ENCODE measurements around the gene SKAP1. TPM values are rescaled to one million over a fixed set of nuclear protein-coding genes. Genes with fewer than 3 reads are reported as not detected.

Gene SKAP1
- total RNA-seq, 3 donors from 2014 or later: 2.2 to 3.2 (median 2.4) TPM

- no peak for ATAC-seq
- no peak for DNase-seq
- intact Hi-C loops (cut with DNase I, micrococcal nuclease): no loop called here
- H3K9me3 ChIP-seq: no peaks in the 10 kb centered on the region
- TF ChIP-seq CTCF (IDR thresholded peaks at IDR 0.05): no peak
- H3K4me3 ChIP-seq: no peak overlapping the region
- H3K36me3 ChIP-seq (ENCODE audit: low read depth): no peaks in the 10 kb centered on the region
- peaks cover 25% of the 10 kb centered on the region for H3K4me1 ChIP-seq (ENCODE audit: low read depth)
These were observed 266.2 kb downstream of the SKAP1 start for GRCh38 chr17:48163809-48164208.

GRCh38 chr17:48162946-48163506, 267.0 kb downstream of the SKAP1 start:
- no peak overlapping the region for H3K4me3 ChIP-seq
- ATAC-seq: peak; percentile 76
- peak in 1 of 3 donors; percentile 37 for DNase-seq

GRCh38 chr17:48162306-48162934, 267.6 kb downstream of the SKAP1 start:
- no peak for ATAC-seq
- Histone ChIP-seq H3K9me3 (no peaks in the 10 kb centered on the region), H3K4me1 (ENCODE audit: low read depth) (peaks cover 25% of the 10 kb centered on the region), H3K4me3 (no peak overlapping the region), H3K36me3 (ENCODE audit: low read depth) (no peaks in the 10 kb centered on the region)
- DNase-seq: no peak
- TF ChIP-seq CTCF (IDR thresholded peaks at IDR 0.05): no peak
- intact Hi-C loops (cut with DNase I, micrococcal nuclease): no loop called here

More at GRCh38 chr17:48162946-48163506, 267.0 kb downstream of the SKAP1 start:
- Histone ChIP-seq H3K4me1 (ENCODE audit: low read depth) (peaks cover 25% of the 10 kb centered on the region), H3K9me3 (no peaks in the 10 kb centered on the region), H3K36me3 (ENCODE audit: low read depth) (no peaks in the 10 kb centered on the region)
- intact Hi-C loops (cut with DNase I, micrococcal nuclease): no loop called here
- no peak for TF ChIP-seq CTCF (IDR thresholded peaks at IDR 0.05)

- DNase-seq (no peak), ATAC-seq (no peak)
- H3K9me3 ChIP-seq: no peaks in the 10 kb centered on the region
- no peaks in the 10 kb centered on the region for H3K36me3 ChIP-seq (ENCODE audit: low read depth)
- no peak for TF ChIP-seq CTCF (IDR thresholded peaks at IDR 0.05)
- intact Hi-C loops (cut with DNase I, micrococcal nuclease): no loop called here
- no peak overlapping the region for H3K4me3 ChIP-seq
- peaks cover 25% of the 10 kb centered on the region for H3K4me1 ChIP-seq (ENCODE audit: low read depth)
These were observed 268.7 kb downstream of the SKAP1 start for GRCh38 chr17:48161127-48161905.

- Histone ChIP-seq H3K4me3 (no peak overlapping the region), H3K4me1 (ENCODE audit: low read depth) (peaks cover 25% of the 10 kb centered on the region), H3K9me3 (no peaks in the 10 kb centered on the region), H3K36me3 (ENCODE audit: low read depth) (no peaks in the 10 kb centered on the region)
- peak; percentile 93 for ATAC-seq
- intact Hi-C loops (cut with DNase I, micrococcal nuclease): no loop called here
- DNase-seq: peak in 2 of 3 donors; percentile 39 to 43
- TF ChIP-seq CTCF (IDR thresholded peaks at IDR 0.05): no peak
These were observed 269.6 kb downstream of the SKAP1 start for GRCh38 chr17:48160177-48161081.

Data from mucosa of descending colon (tissue), 3 donors.